Measurements from ENCODE around the gene TBK1. TPM values are rescaled to one million over a fixed set of nuclear protein-coding genes. Genes with fewer than 3 reads are reported as not detected.

The TBK1 gene
- total RNA-seq, 1 experiment from 2014 or later = 26.2 TPM

DNA sequence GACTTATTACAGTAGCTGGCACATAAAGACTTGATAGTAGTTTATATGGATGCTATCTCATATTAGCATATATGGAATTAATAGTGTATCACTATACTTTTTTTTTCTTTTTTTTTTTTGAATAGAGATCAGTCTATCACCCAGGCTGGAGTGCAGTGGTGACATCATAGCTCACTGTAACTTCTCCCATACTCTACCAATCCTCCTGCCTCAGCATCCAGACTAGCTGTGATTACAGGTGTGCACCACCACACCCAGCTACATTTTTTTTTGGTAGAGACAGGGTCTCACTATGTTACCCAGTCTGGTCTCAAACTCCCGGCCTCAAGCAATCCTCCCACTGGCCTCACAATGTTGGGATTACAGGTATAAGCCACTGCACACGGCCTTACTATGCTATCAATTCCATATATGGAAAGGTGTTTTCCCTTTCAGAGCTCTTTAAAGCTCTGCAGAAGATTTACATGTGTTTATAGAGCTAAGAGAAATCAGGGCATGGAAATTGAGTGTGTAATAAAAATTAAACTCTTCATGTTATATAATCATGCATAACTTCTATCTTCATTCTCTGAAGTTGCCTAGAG is 1.8 kb upstream of the TBK1 start:
- in situ Hi-C loops (cut with HindIII; ENCODE audit: low sequenced_read_pairs) = no loop called here
- no peak for DNase-seq (ENCODE audit: low spot score)

GRCh38 chr12:64450711-64451486 is 1.0 kb upstream of the TBK1 start:
- peak; percentile 47 for DNase-seq (ENCODE audit: low spot score)
- in situ Hi-C loops (cut with HindIII; ENCODE audit: low sequenced_read_pairs) = no loop called here

- peak; percentile 43 for DNase-seq (ENCODE audit: low spot score)
- in situ Hi-C loops (cut with HindIII; ENCODE audit: low sequenced_read_pairs) = no loop called here
Observed at GRCh38 chr12:64452559-64453329, 824 bp downstream of the TBK1 start.

DNA sequence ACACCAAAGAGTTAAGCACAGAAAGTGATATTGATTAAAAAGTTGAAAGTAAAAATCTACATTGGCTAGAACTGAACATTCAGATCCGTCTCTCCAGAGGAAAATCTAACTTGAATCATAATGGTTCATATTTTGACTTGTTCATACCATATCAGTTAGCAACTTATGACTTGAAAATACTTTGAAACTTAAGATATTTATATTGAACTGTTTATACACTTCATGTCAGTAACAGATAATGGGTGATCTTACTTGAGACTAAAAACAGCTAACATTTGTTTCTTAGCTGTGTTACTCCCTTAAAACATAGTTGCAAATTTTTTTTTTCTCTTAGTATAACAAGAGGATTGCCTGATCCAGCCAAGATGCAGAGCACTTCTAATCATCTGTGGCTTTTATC is 3.6 kb downstream of the TBK1 start:
- in situ Hi-C loops (cut with HindIII; ENCODE audit: low sequenced_read_pairs) = no loop called here

GRCh38 chr12:64456119-64456518 is 4.2 kb downstream of the TBK1 start:
- in situ Hi-C loops (cut with HindIII; ENCODE audit: low sequenced_read_pairs) = no loop called here
- DNase-seq (ENCODE audit: low spot score) = no peak

More for the DNA sequence above, 3.6 kb downstream of the TBK1 start:
- DNase-seq (ENCODE audit: low spot score) = no peak

DNA sequence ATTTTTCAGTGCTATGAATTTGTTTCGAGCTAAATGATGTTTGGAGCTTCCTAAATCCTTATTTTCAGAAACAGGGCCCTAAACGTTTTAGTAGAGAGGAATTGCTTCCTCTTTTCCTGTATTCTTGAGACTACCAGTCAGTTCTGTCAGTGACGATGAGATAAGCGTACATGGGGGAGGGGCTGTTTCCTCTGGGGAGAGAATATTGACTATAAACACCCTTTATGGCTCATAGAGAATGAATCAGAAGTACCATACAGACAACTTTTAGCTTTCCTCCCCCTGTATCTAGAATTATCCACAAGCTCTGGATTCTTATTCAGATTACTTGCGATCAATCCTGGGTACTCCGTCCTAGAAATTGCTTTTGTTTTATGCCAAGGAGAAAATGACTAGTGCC is 5.1 kb downstream of the TBK1 start:
- no peak for DNase-seq (ENCODE audit: low spot score)
- in situ Hi-C loops (cut with HindIII; ENCODE audit: low sequenced_read_pairs) = no loop called here

- in situ Hi-C loops (cut with HindIII; ENCODE audit: low sequenced_read_pairs) = no loop called here
- no peak for DNase-seq (ENCODE audit: low spot score)
Observed at GRCh38 chr12:64457466-64457865, 5.5 kb downstream of the TBK1 start.

GRCh38 chr12:64457923-64458322 is 6.0 kb downstream of the TBK1 start:
- in situ Hi-C loops (cut with HindIII; ENCODE audit: low sequenced_read_pairs) = no loop called here
- no peak for DNase-seq (ENCODE audit: low spot score)

DNA sequence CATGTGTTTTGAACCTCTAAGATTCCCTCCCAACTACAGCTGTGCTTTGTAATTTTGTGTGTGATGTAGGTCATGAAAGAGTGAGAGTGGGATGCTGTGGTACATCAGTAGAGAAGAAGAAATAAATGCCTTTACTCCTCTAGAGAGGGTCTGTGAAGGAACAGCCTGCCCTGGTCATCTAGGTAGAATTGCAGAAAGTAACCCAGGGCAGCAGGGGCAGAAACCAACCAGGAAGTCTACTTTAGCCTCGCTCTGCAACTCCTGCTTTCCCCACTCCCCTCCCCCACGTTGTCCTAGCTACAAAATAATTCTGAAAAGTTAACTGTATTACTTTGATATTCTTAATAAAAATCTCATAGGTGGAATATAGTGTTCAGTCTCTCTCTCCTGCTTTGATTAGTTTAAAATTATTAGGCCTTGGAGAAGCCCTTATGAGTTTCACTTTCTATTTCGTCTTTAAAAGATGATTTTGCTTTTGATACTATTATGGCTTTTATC is 7.5 kb downstream of the TBK1 start:
- no peak for DNase-seq (ENCODE audit: low spot score)
- in situ Hi-C loops (cut with HindIII; ENCODE audit: low sequenced_read_pairs) = no loop called here

DNA sequence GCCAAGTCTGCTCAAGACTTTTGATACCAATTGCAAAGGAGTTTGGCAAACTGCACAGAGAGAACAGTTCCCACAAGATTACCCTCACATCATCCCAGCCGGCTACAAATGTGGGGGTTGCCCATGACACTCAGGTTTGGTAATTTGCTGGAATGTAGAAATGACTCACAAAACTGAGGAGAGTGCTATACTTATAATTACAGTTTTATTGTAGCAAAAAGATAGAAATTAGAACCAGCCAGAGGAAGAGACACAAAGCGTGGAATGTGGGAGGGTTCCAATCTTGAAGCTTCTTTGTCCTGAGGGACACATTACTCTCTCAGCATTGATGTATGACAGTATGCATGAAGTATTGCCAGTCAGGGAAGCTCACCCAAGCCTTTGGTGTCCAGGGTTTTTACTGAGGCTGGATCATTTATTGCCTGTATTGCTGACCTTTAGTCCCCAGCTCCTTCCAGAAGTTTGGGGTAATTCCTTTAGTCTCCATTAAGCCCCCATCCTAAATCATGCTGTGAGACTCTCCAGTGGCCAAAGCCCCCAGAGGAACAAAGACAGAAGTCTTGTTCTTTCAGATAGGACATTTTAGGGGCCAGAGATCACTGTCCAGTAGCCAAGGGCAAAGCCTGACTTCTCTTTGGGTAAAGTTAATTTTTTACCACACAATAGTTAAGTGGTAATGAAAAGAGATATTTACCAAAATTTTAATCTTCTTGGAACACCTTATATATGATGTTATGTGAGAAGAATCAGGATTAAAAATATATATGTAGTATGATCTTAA is 9.9 kb downstream of the TBK1 start:
- no peak for DNase-seq (ENCODE audit: low spot score)
- in situ Hi-C loops (cut with HindIII; ENCODE audit: low sequenced_read_pairs) = no loop called here

DNA sequence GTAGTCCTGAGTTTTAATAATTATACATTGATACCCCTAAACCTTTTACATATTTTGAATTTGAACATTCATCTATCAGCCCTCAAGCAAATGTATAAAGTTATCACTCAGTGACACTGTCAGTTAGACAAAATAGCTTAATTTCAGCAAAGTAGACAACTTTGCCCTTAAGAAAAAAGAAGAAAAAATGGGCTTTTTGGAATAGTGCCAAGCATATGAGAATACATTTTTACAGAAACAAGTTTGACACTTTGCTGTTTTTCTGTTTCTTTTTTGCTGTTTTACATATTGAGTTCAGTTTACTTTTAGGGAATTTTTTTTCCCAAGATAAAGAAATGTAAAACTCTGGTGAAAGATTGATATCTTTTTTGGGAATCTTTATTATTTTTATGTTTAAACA is 14.3 kb downstream of the TBK1 start:
- in situ Hi-C loops (cut with HindIII; ENCODE audit: low sequenced_read_pairs) = no loop called here
- DNase-seq (ENCODE audit: low spot score) = no peak

DNA sequence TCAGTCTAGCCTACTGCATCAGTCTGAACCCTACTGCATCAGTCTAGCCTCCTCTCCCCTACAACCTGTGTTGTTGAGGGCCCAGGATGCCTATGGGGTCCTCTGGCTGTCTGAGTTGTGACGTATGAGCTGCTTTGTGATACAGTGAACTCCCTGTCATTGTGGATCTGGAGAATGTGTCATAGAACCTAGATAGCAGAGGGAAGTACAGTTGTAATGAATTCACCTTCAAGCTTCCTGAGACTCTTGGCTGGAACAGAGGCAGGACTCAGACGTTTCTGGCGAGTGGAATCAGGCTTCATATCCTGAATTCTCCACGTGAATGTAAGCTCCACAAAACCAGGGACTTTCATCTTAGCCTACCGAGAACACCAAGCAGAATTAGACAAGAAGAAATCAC is 17.0 kb downstream of the TBK1 start:
- in situ Hi-C loops (cut with HindIII; ENCODE audit: low sequenced_read_pairs) = no loop called here

GRCh38 chr12:64469455-64470142 is 17.7 kb downstream of the TBK1 start:
- no peak for DNase-seq (ENCODE audit: low spot score)
- in situ Hi-C loops (cut with HindIII; ENCODE audit: low sequenced_read_pairs) = no loop called here

More for the DNA sequence above, 17.0 kb downstream of the TBK1 start:
- DNase-seq (ENCODE audit: low spot score) = no peak

DNA sequence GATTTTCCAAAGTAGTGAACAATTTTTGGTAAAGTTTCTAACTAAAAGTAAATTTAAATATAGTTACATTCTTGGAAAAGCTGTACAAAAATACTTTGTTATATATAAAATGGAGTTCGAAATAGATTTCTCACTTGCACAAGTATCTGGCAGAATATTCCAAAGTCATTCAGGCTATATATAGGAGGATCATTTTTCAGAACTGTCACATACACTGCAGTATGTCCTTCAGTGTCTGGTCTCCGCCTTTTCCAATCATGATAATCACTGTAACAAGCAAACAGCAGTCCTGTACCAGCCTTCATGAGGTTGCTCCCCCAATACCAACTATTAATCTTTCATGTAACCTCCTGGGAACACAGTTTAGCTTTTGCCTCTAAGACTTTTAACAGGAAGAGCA is 18.6 kb downstream of the TBK1 start:
- no peak for DNase-seq (ENCODE audit: low spot score)
- in situ Hi-C loops (cut with HindIII; ENCODE audit: low sequenced_read_pairs) = no loop called here

GRCh38 chr12:64473176-64473575 is 21.3 kb downstream of the TBK1 start:
- DNase-seq (ENCODE audit: low spot score) = no peak
- in situ Hi-C loops (cut with HindIII; ENCODE audit: low sequenced_read_pairs) = no loop called here

GRCh38 chr12:64475518-64475917 is 23.6 kb downstream of the TBK1 start:
- in situ Hi-C loops (cut with HindIII; ENCODE audit: low sequenced_read_pairs) = no loop called here

DNA sequence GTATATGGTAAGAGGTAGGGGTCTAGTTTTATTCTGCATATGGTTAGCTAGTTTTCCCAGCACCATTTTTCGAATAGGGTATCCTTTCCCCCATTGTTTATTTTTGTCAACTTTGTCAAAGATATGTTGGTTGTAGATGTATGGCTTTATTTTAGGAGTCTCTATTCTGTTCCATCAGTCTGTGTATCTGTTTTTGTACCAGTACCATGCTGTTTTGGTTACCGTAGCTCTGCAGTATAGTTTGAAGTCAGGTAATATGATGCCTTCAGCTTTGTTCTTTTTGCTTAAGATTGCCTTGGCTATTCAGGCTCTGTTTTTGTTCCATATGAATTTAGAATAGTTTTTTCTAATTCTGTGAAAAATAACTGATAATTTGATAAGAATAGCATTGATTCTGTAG is 24.9 kb downstream of the TBK1 start:
- in situ Hi-C loops (cut with HindIII; ENCODE audit: low sequenced_read_pairs) = no loop called here
- DNase-seq (ENCODE audit: low spot score) = no peak

More at GRCh38 chr12:64475518-64475917, 23.6 kb downstream of the TBK1 start:
- no peak for DNase-seq (ENCODE audit: low spot score)

DNA sequence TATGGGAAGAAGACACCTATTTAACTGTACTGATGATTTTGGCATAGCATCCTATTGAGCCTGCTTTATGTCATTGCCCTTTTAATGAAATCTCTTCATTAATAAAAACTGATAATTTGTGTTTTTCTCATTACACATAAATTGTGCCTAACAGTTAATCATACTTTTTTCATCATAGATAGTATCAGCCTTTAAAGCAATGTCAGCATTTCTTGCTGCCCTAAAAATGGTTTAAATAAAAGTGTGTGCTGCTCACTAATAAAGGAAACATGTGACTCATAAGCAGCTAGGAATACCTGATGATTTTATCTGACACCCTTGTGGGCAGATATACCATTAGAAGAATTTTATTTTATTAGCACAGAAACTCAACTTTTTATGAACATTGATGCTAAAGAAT is 26.7 kb downstream of the TBK1 start:
- DNase-seq (ENCODE audit: low spot score) = no peak
- in situ Hi-C loops (cut with HindIII; ENCODE audit: low sequenced_read_pairs) = no loop called here

GRCh38 chr12:64480148-64480547 is 28.2 kb downstream of the TBK1 start:
- in situ Hi-C loops (cut with HindIII; ENCODE audit: low sequenced_read_pairs) = no loop called here

More at GRCh38 chr12:64480148-64480547, 28.2 kb downstream of the TBK1 start:
- no peak for DNase-seq (ENCODE audit: low spot score)
